Hepatocyte (in vitro differentiated cells): Measurements from ENCODE around the gene SPDYE4. TPM values are rescaled to one million over a fixed set of nuclear protein-coding genes. Genes with fewer than 3 reads are reported as not detected.

Experiments
- DNase-seq: peaks from one replicate; pipeline ENCODE4 v3.0.0-alpha.2; 2016; ENCODE audit warnings: low spot score
- H2AFZ ChIP-seq: fragments of 200-600 bp; sonication (generic); 2 replicates; pipeline ENCODE4 v1.6.0; 2016; ENCODE audit warnings: antibody characterized with exemption, mild to moderate bottlenecking
- H3K27ac ChIP-seq: fragments of 200-600 bp; sonication (generic); 2 replicates; pipeline ENCODE4 v1.5.1; 2016; ENCODE audit warnings: mild to moderate bottlenecking
- H3K27me3 ChIP-seq: fragments of 200-600 bp; sonication (generic); 2 replicates; pipeline ENCODE4 v1.6.1; 2016
- H3K36me3 ChIP-seq: fragments of 200-600 bp; sonication (generic); replicated peaks from 2 replicates; pipeline ENCODE4 v1.5.1; 2016; ENCODE audit warnings: low read depth; ENCODE audit not compliant: insufficient read depth
- H3K4me1 ChIP-seq: fragments of 200-600 bp; sonication (generic); 2 replicates; pipeline ENCODE4 v1.5.1; 2016; ENCODE audit warnings: mild to moderate bottlenecking, moderate library complexity; ENCODE audit not compliant: insufficient read depth
- H3K4me2 ChIP-seq: fragments of 200-600 bp; sonication (generic); 2 replicates; pipeline ENCODE4 v1.6.0; 2016
- H3K4me3 ChIP-seq: fragments of 200-600 bp; sonication (generic); 2 replicates; pipeline ENCODE4 v1.5.1; 2016; ENCODE audit warnings: mild to moderate bottlenecking
- H3K79me2 ChIP-seq: fragments of 200-600 bp; sonication (generic); 2 replicates; pipeline ENCODE4 v1.6.0; 2017; ENCODE audit warnings: mild to moderate bottlenecking
- H3K9me2 ChIP-seq: fragments of 200-600 bp; sonication (generic); replicated peaks from 2 replicates; pipeline ENCODE4 v1.6.0; 2017; ENCODE audit warnings: mild to moderate bottlenecking; ENCODE audit not compliant: insufficient read depth
- H3K9me3 ChIP-seq: fragments of 200-600 bp; sonication (generic); 2 replicates; pipeline ENCODE4 v1.5.1; 2016; ENCODE audit warnings: low read depth, mild to moderate bottlenecking
- H4K20me1 ChIP-seq: fragments of 200-600 bp; sonication (generic); 2 replicates; pipeline ENCODE4 v1.6.0; 2016; ENCODE audit warnings: mild to moderate bottlenecking; ENCODE audit not compliant: insufficient read depth, poor library complexity, severe bottlenecking
- CTCF ChIP-seq: fragments of 200-600 bp; sonication (generic); IDR thresholded peaks from 2 replicates; pipeline ENCODE4 v1.5.1; 2016; ENCODE audit warnings: antibody characterized with exemption, mild to moderate bottlenecking; ENCODE audit not compliant: poor library complexity
- EZH2 ChIP-seq: fragments of 200-600 bp; sonication (generic); IDR thresholded peaks from 2 replicates; pipeline ENCODE4 v1.6.1; 2016; ENCODE audit warnings: antibody characterized with exemption, mild to moderate bottlenecking, borderline replicate concordance
- EZH2phosphoT487 ChIP-seq: fragments of 200-600 bp; sonication (generic); IDR thresholded peaks from one replicate; pipeline ENCODE4 v1.6.1; 2018; ENCODE audit warnings: antibody characterized with exemption, mild to moderate bottlenecking, low read depth, moderate library complexity; ENCODE audit not compliant: unreplicated experiment, severe bottlenecking
- WGBS: methylation state at CpG from one replicate; pipeline ENCODE4 v1.1.6; 2016; ENCODE audit warnings: low lambda C conversion rate; ENCODE audit errors: missing lambda C conversion rate; 5-methylcytosine and 5-hydroxymethylcytosine counted together
- polyA plus RNA-seq: library from polyadenylated mRNA; unstranded; fragments of >200 nt; fragmentation: Nextera tagmentation; extraction: Ambion mirVana; gene quantifications from 2 replicates; pipeline ENCODE4 v1.2.1, GENCODE V29; 2016
- total RNA-seq: library from RNA; depleted of rRNA; stranded (reverse); fragments of >200 nt; gene quantifications from 2 replicates; pipeline ENCODE4 v1.2.3, GENCODE V29; 2014

The SPDYE4 gene
- total and polyA plus RNA-seq, 2 experiments from 2014 or later = not detected

GRCh38 chr17:8745586-8746500 is 12.5 kb downstream of the SPDYE4 start:
- H3K9me2 ChIP-seq = no peaks in the 10 kb centered on the region
- peak; percentile 84 for DNase-seq
- no peaks in the 10 kb centered on the region for H4K20me1 ChIP-seq
- no peaks in the 10 kb centered on the region for H3K27me3 ChIP-seq
- peak overlapping the region; percentile 78 for H3K4me3 ChIP-seq
- H3K4me1 ChIP-seq = no peaks in the 10 kb centered on the region
- TF ChIP-seq CTCF (peak; percentile 98), EZH2phosphoT487 (no peak), EZH2 (no peak)
- peak overlapping the region; percentile 97 for H2AFZ ChIP-seq
- 7% methylated on average over 38 of the region's 70 CpGs for WGBS
- H3K27ac ChIP-seq = peak overlapping the region; percentile 22
- no peaks in the 10 kb centered on the region for H3K79me2 ChIP-seq
- H3K9me3 ChIP-seq = no peaks in the 10 kb centered on the region
- no peaks in the 10 kb centered on the region for H3K36me3 ChIP-seq
- peak overlapping the region; percentile 98 for H3K4me2 ChIP-seq

- DNase-seq = no peak
- no peak overlapping the region for H3K4me3 ChIP-seq
- no peaks in the 10 kb centered on the region for H3K36me3 ChIP-seq
- H3K4me1 ChIP-seq = peaks cover 3% of the 10 kb centered on the region
- no peaks in the 10 kb centered on the region for H3K9me3 ChIP-seq
- H3K27ac ChIP-seq = no peak overlapping the region
- H3K4me2 ChIP-seq = no peak overlapping the region
- H4K20me1 ChIP-seq = no peaks in the 10 kb centered on the region
- H2AFZ ChIP-seq = no peak overlapping the region
- H3K27me3 ChIP-seq = no peaks in the 10 kb centered on the region
- TF ChIP-seq CTCF = no peak
- TF ChIP-seq EZH2phosphoT487 = no peak
- TF ChIP-seq EZH2 = no peak
- 91% methylated on average over 14 of the region's 15 CpGs for WGBS
- H3K9me2 ChIP-seq = no peaks in the 10 kb centered on the region
- H3K79me2 ChIP-seq = no peaks in the 10 kb centered on the region
Observed at GRCh38 chr17:8744086-8744785, 14.1 kb downstream of the SPDYE4 start.

GRCh38 chr17:8742819-8743218 is 15.5 kb downstream of the SPDYE4 start:
- no peak overlapping the region for H3K27ac ChIP-seq
- H3K4me3 ChIP-seq = no peak overlapping the region
- peaks cover 5% of the 10 kb centered on the region for H3K4me1 ChIP-seq
- no peak overlapping the region for H3K4me2 ChIP-seq
- no peaks in the 10 kb centered on the region for H3K9me2 ChIP-seq
- no peaks in the 10 kb centered on the region for H3K79me2 ChIP-seq
- TF ChIP-seq CTCF = no peak
- no peak for TF ChIP-seq EZH2phosphoT487
- no peak for TF ChIP-seq EZH2
- no peaks in the 10 kb centered on the region for H4K20me1 ChIP-seq
- no peak for DNase-seq
- 82% methylated on average over 8 of the region's 8 CpGs for WGBS
- H3K27me3 ChIP-seq = no peaks in the 10 kb centered on the region
- no peak overlapping the region for H2AFZ ChIP-seq
- H3K36me3 ChIP-seq = no peaks in the 10 kb centered on the region
- no peaks in the 10 kb centered on the region for H3K9me3 ChIP-seq
